ENCODE results near the gene SLC5A6.

GRCh38 chr2:27154488-27154887 lies 57.6 kb downstream of the SLC5A6 start:
- TF ChIP-seq CTCF (conservative IDR thresholded peaks at IDR 0.05) (no peak), EZH2 (IDR thresholded peaks at IDR 0.05; ENCODE audit: low read depth) (no peak)
